HG02938 (cell line): Measurements from ENCODE around the gene OR6C70.

Experiments used
- ATAC-seq: cut with Tn5 transposase; IDR thresholded peaks from one replicate; pipeline ENCODE4 v1.9.1; 2021; ENCODE audit warnings: mild to moderate bottlenecking, moderate library complexity; ENCODE audit not compliant: unreplicated experiment

Gene OR6C70

DNA sequence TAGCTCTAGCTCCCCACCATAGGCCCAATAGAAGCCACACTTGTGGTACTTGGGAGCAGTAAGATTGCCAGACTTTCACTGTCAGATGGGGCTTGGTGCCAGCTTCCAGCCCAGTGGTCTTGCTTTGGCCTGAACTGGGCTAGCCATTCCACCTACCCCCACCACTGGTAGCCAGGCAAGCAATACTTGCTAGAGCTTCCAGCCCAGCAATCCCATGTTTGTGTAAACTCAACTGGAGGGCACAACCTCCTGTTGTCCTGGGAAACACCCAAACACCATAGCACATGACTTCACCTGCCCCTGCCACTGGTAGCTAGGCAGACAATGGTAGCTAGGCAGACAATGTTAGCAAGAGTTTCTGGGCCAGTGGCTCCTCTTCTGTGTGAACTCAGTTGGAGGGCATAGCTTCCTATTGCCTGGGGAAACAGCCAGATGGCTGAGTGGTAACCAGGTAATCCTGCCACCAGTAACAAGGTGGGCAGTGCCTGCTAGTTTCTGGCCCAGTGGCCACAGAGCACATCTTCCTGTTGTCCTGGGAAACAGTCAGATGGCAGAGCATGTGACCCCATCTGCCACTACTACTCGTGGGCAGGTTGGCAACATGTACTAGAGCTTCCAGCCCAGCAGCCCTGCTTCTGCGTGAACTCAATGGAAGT, 49.5 kb downstream of the OR6C70 start:
- no peak for ATAC-seq
